Activated T-cell treated with anti-CD3 and anti-CD28 coated beads for 1 hour (primary cell): ENCODE results near the gene CHRM2.
"Not testable (repeated sequence)": the region's sequence is repeated elsewhere in the genome, so short reads cannot be mapped to it uniquely, and the experiment has no call there.

ENCODE experiments used
- DNase-seq: peaks from one replicate; pipeline ENCODE4 v3.0.0-alpha.2; 2020; ENCODE audit warnings: low read depth

CHRM2 gene

GRCh38 chr7:136868496-136869000 lies at the start of gene CHRM2:
CHRM2 (plus strand) TSS chr7:136868652; CDS start chr7:137014866, 146,214 bp downstream.
- DNase-seq = no peak

GRCh38 chr7:136831398-136831797 lies 37.1 kb upstream of the CHRM2 start:
- DNase-seq = not testable (repeated sequence)

- DNase-seq = no peak
Measured at GRCh38 chr7:136845899-136846465, 22.5 kb upstream of the CHRM2 start.

GRCh38 chr7:136847858-136848257 lies 20.6 kb upstream of the CHRM2 start:
- no peak for DNase-seq

GRCh38 chr7:136853654-136854053 lies 14.8 kb upstream of the CHRM2 start:
- no peak for DNase-seq

GRCh38 chr7:136857573-136857972 lies 10.9 kb upstream of the CHRM2 start:
- no peak for DNase-seq

- DNase-seq = no peak
Measured at GRCh38 chr7:136859803-136860202, 8.6 kb upstream of the CHRM2 start.

- DNase-seq = no peak
Measured at GRCh38 chr7:136865236-136865635, 3.2 kb upstream of the CHRM2 start.

GRCh38 chr7:136865777-136866176 lies 2.7 kb upstream of the CHRM2 start:
- no peak for DNase-seq

GRCh38 chr7:136869001-136869961 lies 829 bp downstream of the CHRM2 start:
- DNase-seq = no peak

- no peak for DNase-seq
Measured at GRCh38 chr7:136869991-136870865, 1.8 kb downstream of the CHRM2 start.

- DNase-seq = no peak
Measured at GRCh38 chr7:136870866-136871487, 2.5 kb downstream of the CHRM2 start.

GRCh38 chr7:136874393-136875032 lies 6.1 kb downstream of the CHRM2 start:
- DNase-seq = no peak

GRCh38 chr7:136877509-136877908 lies 9.1 kb downstream of the CHRM2 start:
- no peak for DNase-seq

GRCh38 chr7:136877990-136878389 lies 9.5 kb downstream of the CHRM2 start:
- DNase-seq = no peak

GRCh38 chr7:136878878-136879277 lies 10.4 kb downstream of the CHRM2 start:
- DNase-seq = no peak

GRCh38 chr7:136883046-136883445 lies 14.6 kb downstream of the CHRM2 start:
- DNase-seq = no peak

GRCh38 chr7:136884492-136884891 lies 16.0 kb downstream of the CHRM2 start:
- DNase-seq = no peak

- no peak for DNase-seq
Measured at GRCh38 chr7:136887317-136887716, 18.9 kb downstream of the CHRM2 start.

GRCh38 chr7:136890399-136890798 lies 21.9 kb downstream of the CHRM2 start:
- no peak for DNase-seq

GRCh38 chr7:136891850-136892249 lies 23.4 kb downstream of the CHRM2 start:
- DNase-seq = no peak
